Measurements from ENCODE around the gene CUL9.

- TF ChIP-seq POLR2A (IDR thresholded peaks at IDR 0.05; ENCODE audit: low read length), result no peak
- no peak for TF ChIP-seq GATA1 (IDR thresholded peaks at IDR 0.05; ENCODE audit: low read depth, low read length)
Measured at GRCh38 chr6:43144879-43145278, 37.1 kb upstream of the CUL9 start.

All from erythroblast (primary cell).